Neural crest cell (in vitro differentiated cells): Measurements from ENCODE around the gene ZNF845. TPM values are rescaled to one million over a fixed set of nuclear protein-coding genes. Genes with fewer than 3 reads are reported as not detected.
"Not testable (repeated sequence)": the region's sequence is repeated elsewhere in the genome, so short reads cannot be mapped to it uniquely, and the experiment has no call there.

Experiments used
- DNase-seq: peaks from one replicate; pipeline ENCODE4 v3.0.0; 2021; ENCODE audit warnings: low read depth, mixed read lengths, low spot score
- H3K27ac Mint-ChIP-seq: one replicate; pipeline ENCODE4 v1.8.0; 2021; ENCODE audit warnings: mild to moderate bottlenecking, mixed read lengths; ENCODE audit not compliant: unreplicated experiment
- H3K27me3 Mint-ChIP-seq: 2 replicates; pipeline ENCODE4 v1.8.0; 2021; ENCODE audit warnings: low read depth, mild to moderate bottlenecking, mixed read lengths
- H3K36me3 Mint-ChIP-seq: 2 replicates; pipeline ENCODE4 v1.8.0; 2021; ENCODE audit warnings: low read depth, mild to moderate bottlenecking, mixed read lengths
- H3K4me1 Mint-ChIP-seq: 2 replicates; pipeline ENCODE4 v1.8.0; 2021; ENCODE audit warnings: mixed read lengths
- H3K4me3 Mint-ChIP-seq: one replicate; pipeline ENCODE4 v1.8.0; 2021; ENCODE audit warnings: mild to moderate bottlenecking, mixed read lengths
- H3K9me3 Mint-ChIP-seq: 2 replicates; pipeline ENCODE4 v1.8.0; 2021; ENCODE audit warnings: mixed read lengths
- CTCF ChIP-seq: fragments of 200-600 bp; sonication (generic); conservative IDR thresholded peaks from 2 replicates; pipeline ENCODE4 v1.5.0; 2021; ENCODE audit warnings: antibody characterized with exemption, mild to moderate bottlenecking
- total RNA-seq: library from RNA; stranded (reverse); gene quantifications from 2 replicates; pipeline ENCODE4 v1.2.1, GENCODE V29; 2021

The ZNF845 gene
- total RNA-seq, 1 donor from 2014 or later, result 8.2 TPM

GRCh38 chr19:53333066-53333462 is 485 bp upstream of the ZNF845 start:
- Mint-ChIP-seq H3K27me3 (no peaks in the 10 kb centered on the region), H3K9me3 (peaks cover 10% of the 10 kb centered on the region), H3K4me1 (peaks cover 16% of the 10 kb centered on the region), H3K36me3 (peaks cover 12% of the 10 kb centered on the region), H3K27ac (peak overlapping the region; percentile 93), H3K4me3 (peak overlapping the region; percentile 94)
- no peak for TF ChIP-seq CTCF
- DNase-seq, result peak; percentile 40

DNA sequence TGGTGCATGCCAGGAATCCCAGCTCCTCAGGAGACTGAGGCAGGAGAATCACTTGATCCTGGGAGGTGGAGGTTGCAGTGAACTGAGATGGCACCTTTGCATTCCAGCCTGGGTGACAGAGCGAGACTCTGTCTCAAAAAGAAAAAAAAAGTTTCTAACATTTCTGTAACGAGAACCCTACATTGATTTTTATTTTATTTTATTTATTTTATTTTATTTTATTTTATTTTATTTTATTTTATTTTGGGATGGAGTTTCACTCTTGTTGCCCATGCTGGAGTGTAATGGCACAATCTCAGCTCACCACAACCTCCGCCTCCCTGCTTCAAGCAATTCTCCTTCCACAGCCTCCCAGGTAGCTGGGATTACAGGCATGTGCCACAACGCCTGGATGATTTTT is 10.9 kb downstream of the ZNF845 start:
- H3K4me3 Mint-ChIP-seq, H3K4me1 Mint-ChIP-seq, DNase-seq, H3K27ac Mint-ChIP-seq, H3K27me3 Mint-ChIP-seq, H3K9me3 Mint-ChIP-seq: not testable (repeated sequence)
- peaks cover 69% of the 10 kb centered on the region for H3K36me3 Mint-ChIP-seq

DNA sequence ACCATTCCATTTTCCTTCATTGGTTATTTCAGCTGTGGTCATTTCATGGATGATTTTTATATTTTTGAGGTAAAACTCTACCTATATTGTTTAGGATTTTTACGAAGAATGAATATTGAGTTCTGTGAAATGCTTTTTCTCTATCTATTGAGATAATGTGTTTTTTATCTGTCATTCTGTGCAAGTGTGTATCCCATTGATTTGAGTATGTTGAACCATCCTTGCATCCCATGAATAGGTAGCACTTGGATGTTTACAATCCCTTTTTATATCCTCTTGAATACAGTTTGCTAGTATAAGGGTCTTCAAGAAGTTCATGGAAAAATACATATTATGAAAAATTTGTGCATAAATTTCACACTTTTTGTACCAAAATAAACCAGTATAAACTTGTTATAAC is 22.2 kb downstream of the ZNF845 start:
- no peak overlapping the region for H3K27ac Mint-ChIP-seq
- H3K4me1 Mint-ChIP-seq, result no peaks in the 10 kb centered on the region
- H3K9me3 Mint-ChIP-seq, result peaks cover 35% of the 10 kb centered on the region
- H3K27me3 Mint-ChIP-seq, result no peaks in the 10 kb centered on the region
- no peak for DNase-seq
- H3K4me3 Mint-ChIP-seq, result no peak overlapping the region
- peaks cover 63% of the 10 kb centered on the region for H3K36me3 Mint-ChIP-seq
- no peak for TF ChIP-seq CTCF

- no peak for DNase-seq
- Mint-ChIP-seq H3K4me1 (no peaks in the 10 kb centered on the region), H3K36me3 (peaks cover 41% of the 10 kb centered on the region), H3K27me3 (peaks cover 3% of the 10 kb centered on the region), H3K4me3 (no peak overlapping the region), H3K9me3 (peaks cover 17% of the 10 kb centered on the region), H3K27ac (no peak overlapping the region)
- no peak for TF ChIP-seq CTCF
Measured at GRCh38 chr19:53357821-53358581, 24.5 kb downstream of the ZNF845 start.

- H3K4me1 Mint-ChIP-seq, H3K27ac Mint-ChIP-seq, H3K9me3 Mint-ChIP-seq, DNase-seq, H3K4me3 Mint-ChIP-seq: not testable (repeated sequence)
- Mint-ChIP-seq H3K36me3 (peaks cover 26% of the 10 kb centered on the region), H3K27me3 (peaks cover 19% of the 10 kb centered on the region)
Measured at GRCh38 chr19:53360056-53360455, 26.5 kb downstream of the ZNF845 start.

- Mint-ChIP-seq H3K4me1 (peaks cover 16% of the 10 kb centered on the region), H3K36me3 (no peaks in the 10 kb centered on the region), H3K4me3 (peak within 1 kb of the TSS; percentile 94), H3K27ac (peak within 1 kb of the TSS; percentile 14), H3K9me3 (no peaks in the 10 kb centered on the region), H3K27me3 (peaks cover 52% of the 10 kb centered on the region)
- TF ChIP-seq CTCF, result peak; percentile 48
- DNase-seq, result peak; percentile 72
Measured at GRCh38 chr19:53365134-53365898, 31.8 kb downstream of the ZNF845 start, which contains the start of gene ZNF525. ZNF525 (plus strand) TSS chr19:53365705; CDS start chr19:53372282, 6,577 bp downstream.
